ENCODE data around the gene RRAS. TPM values are rescaled to one million over a fixed set of nuclear protein-coding genes. Genes with fewer than 3 reads are reported as not detected.

The RRAS gene
- total and polyA plus RNA-seq, 2 of the 4 experiments (the other 2 are of a cell fraction) = 50.2 to 241 TPM

DNA sequence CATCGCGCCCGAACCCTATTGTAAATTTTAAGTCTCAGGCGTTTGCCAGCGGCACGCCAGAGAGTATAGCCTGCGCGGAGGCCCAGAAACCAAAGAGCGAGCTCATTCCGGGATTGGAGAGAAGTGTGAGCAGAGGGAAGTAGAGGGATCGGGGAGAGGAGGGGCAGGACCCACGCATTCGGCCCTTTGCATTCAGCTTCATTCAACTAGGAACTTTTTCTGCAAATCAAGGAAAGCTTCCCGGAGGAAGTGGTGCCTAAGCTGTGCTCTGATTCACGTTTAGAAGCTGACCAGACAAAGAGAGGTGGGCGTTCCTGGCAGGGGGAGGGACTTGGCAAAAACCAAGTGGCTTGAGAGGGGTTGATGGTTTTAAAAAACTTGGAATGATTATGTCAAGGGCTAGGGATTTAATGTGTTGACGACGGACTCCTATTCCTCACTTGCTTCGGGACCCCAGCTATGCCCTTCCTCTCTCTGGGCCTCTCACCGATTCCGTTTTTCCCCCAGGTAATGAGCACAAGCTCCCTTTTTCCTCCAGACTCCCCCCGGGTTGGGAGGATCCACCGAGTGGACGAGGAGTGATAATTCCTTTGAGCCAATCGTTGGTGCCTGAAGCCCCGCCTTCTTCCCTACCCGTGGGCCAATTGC lies 36.3 kb upstream of the RRAS start:
- DNase-seq (peak; percentile 95), ATAC-seq (ENCODE audit: low read depth) (peak; percentile 33)
- Histone ChIP-seq H3K4ac (ENCODE audit: low read depth, low read length) (peak overlapping the region; percentile 99), H3K27me3 (ENCODE audit: control insufficient read depth, insufficient read depth, low read length) (no peaks in the 10 kb centered on the region), H3K36me3 (ENCODE audit: control insufficient read depth, insufficient read depth, low read length) (no peaks in the 10 kb centered on the region), H4K5ac (ENCODE audit: low read depth, low read length) (peak overlapping the region; percentile 90), H2BK120ac (ENCODE audit: low read depth, low read length) (peak overlapping the region; percentile 100), H4K91ac (ENCODE audit: insufficient read depth, low read depth, low read length) (peak overlapping the region; percentile 99), H3K27ac (ENCODE audit: insufficient read depth, low read length) (peak overlapping the region; percentile 91), H3K79me1 (ENCODE audit: low read depth in 1 of 2, low read length in 2 of 2) (peaks cover 4 to 50% of the 10 kb centered on the region in 2 experiments; a peak in 3 of 4 replicates), H4K20me1 (ENCODE audit: insufficient read depth, low read length) (peaks cover 36% of the 10 kb centered on the region), H3K23ac (ENCODE audit: low read depth, low read length) (peak overlapping the region; percentile 100), H2BK20ac (ENCODE audit: low read depth, low read length) (peak overlapping the region; percentile 99), H3K18ac (ENCODE audit: low read depth, low read length) (peak overlapping the region; percentile 96), H2BK5ac (ENCODE audit: low read depth, low read length, poor library complexity, severe bottlenecking) (peak overlapping the region; percentile 93), H3K56ac (ENCODE audit: extremely low read depth, insufficient read depth, low read length) (peak overlapping the region; percentile 100), H3K4me3 (ENCODE audit: insufficient read depth, low read depth, low read length) (peak overlapping the region; percentile 43), H2AK5ac (ENCODE audit: low read depth, low read length) (peak overlapping the region; percentile 87), H3K9ac (ENCODE audit: low read depth, low read length) (peak overlapping the region; percentile 93), H3K14ac (replicated peaks; ENCODE audit: low read depth, low read length) (peak overlapping the region; percentile 100), H2AFZ (replicated peaks; ENCODE audit: low read length, poor library complexity) (peak overlapping the region; percentile 98), H4K8ac (ENCODE audit: low read depth in 2 of 2, low read length in 2 of 2) (peak overlapping the region; percentile 68 to 100), H3K9me1 (ENCODE audit: insufficient read depth, low read length) (peaks cover 3% of the 10 kb centered on the region; the same call in 1 of the 2 replicates), H3K4me2 (ENCODE audit: low read depth, low read length) (peak overlapping the region; percentile 84), H3K4me1 (ENCODE audit: control insufficient read depth, insufficient read depth, low read length) (peaks cover 16% of the 10 kb centered on the region), H2AK9ac (replicated peaks; ENCODE audit: low read depth, low read length, poor library complexity) (peak overlapping the region; percentile 99), H3K9me3 (ENCODE audit: control insufficient read depth, insufficient read depth, low read length) (no peaks in the 10 kb centered on the region), H2BK15ac (ENCODE audit: low read depth, low read length) (peak overlapping the region; percentile 100)
- in situ Hi-C loops (cut with MboI; ENCODE audit: low sequenced_read_pairs) (no loop called here), dilution Hi-C loops (cut with HindIII; ENCODE audit: low sequenced_read_pairs, unreplicated experiment) (no loop called here), intact Hi-C loops (cut with micrococcal nuclease) (loop anchor here (2.0 to 5.0 kb wide), 2 partner anchors 35 to 84 kb away; partner anchors contain the start of genes PRR12 and RRAS)
- WGBS, 2 experiments (ENCODE audit: extremely low coverage in 2 of 2, insufficient read length in 1 of 2) = 4% methylated on average over 9 of the region's 27 CpGs; no CpG with 5 or more reads in 1 of the 2 experiments
- ChIA-PET POLR2A (ENCODE audit: unreplicated experiment) (interaction anchor here (0.7 to 1.4 kb wide), 4 partner anchors 14 to 57 kb away, joined by 4 to 8 read pairs (median 8); partner anchors contain the start of genes CPT1C and RRAS), CTCF (interaction anchor here (0.6 to 2.0 kb wide), 3 partner anchors 33 to 106 kb away, joined by 3 to 8 read pairs (median 4); no protein-coding TSS in a partner anchor)
- BruUV-seq (replicated peaks) = no TSS peak
- TF ChIP-seq CEBPB (IDR thresholded peaks at IDR 0.05; ENCODE audit: low read depth, low read length) (no peak), MXI1 (IDR thresholded peaks at IDR 0.05; ENCODE audit: borderline replicate concordance, low read depth, low read length) (no peak), MAFK (IDR thresholded peaks at IDR 0.05; ENCODE audit: low read depth, low read length) (peak; percentile 31; the same call in 1 of the 2 replicates), FOS (IDR thresholded peaks at IDR 0.05; ENCODE audit: low read depth, low read length) (0 out of 2 replicates have a peak, but pooled peaks have one; percentile 7), BHLHE40 (IDR thresholded peaks at IDR 0.05; ENCODE audit: low read depth, low read length) (peak; percentile 98), CHD1 (IDR thresholded peaks at IDR 0.05; ENCODE audit: low read depth, low read length) (peak; percentile 94; the same call in 1 of the 2 replicates), SMC3 (IDR thresholded peaks at IDR 0.05; ENCODE audit: low read depth, low read length) (no peak), POLR2A (IDR thresholded peaks at IDR 0.05; ENCODE audit: low read depth, low read length) (peak; percentile 60; the same call in 1 of the 2 replicates), NFE2L2 (IDR thresholded peaks at IDR 0.05; ENCODE audit: low read depth, low read length) (no peak), RCOR1 (IDR thresholded peaks at IDR 0.05; ENCODE audit: insufficient replicate concordance, low read length) (peak; percentile 98), RFX5 (IDR thresholded peaks at IDR 0.05; ENCODE audit: low read depth, low read length) (no peak)
- TF ChIP-seq, protein P1, sequence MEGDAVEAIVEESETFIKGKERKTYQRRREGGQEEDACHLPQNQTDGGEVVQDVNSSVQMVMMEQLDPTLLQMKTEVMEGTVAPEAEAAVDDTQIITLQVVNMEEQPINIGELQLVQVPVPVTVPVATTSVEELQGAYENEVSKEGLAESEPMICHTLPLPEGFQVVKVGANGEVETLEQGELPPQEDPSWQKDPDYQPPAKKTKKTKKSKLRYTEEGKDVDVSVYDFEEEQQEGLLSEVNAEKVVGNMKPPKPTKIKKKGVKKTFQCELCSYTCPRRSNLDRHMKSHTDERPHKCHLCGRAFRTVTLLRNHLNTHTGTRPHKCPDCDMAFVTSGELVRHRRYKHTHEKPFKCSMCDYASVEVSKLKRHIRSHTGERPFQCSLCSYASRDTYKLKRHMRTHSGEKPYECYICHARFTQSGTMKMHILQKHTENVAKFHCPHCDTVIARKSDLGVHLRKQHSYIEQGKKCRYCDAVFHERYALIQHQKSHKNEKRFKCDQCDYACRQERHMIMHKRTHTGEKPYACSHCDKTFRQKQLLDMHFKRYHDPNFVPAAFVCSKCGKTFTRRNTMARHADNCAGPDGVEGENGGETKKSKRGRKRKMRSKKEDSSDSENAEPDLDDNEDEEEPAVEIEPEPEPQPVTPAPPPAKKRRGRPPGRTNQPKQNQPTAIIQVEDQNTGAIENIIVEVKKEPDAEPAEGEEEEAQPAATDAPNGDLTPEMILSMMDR (conservative IDR thresholded peaks at IDR 0.05; ENCODE audit: low read depth, low read length) = no peak
- TF ChIP-seq, protein P2, sequence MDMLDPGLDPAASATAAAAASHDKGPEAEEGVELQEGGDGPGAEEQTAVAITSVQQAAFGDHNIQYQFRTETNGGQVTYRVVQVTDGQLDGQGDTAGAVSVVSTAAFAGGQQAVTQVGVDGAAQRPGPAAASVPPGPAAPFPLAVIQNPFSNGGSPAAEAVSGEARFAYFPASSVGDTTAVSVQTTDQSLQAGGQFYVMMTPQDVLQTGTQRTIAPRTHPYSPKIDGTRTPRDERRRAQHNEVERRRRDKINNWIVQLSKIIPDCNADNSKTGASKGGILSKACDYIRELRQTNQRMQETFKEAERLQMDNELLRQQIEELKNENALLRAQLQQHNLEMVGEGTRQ (IDR thresholded peaks at IDR 0.05; ENCODE audit: low read depth, low read length) = no peak
- TF ChIP-seq, protein P3, sequence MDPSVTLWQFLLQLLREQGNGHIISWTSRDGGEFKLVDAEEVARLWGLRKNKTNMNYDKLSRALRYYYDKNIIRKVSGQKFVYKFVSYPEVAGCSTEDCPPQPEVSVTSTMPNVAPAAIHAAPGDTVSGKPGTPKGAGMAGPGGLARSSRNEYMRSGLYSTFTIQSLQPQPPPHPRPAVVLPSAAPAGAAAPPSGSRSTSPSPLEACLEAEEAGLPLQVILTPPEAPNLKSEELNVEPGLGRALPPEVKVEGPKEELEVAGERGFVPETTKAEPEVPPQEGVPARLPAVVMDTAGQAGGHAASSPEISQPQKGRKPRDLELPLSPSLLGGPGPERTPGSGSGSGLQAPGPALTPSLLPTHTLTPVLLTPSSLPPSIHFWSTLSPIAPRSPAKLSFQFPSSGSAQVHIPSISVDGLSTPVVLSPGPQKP (IDR thresholded peaks at IDR 0.05; ENCODE audit: borderline replicate concordance, low read depth, low read length) = no peak

Data from IMR-90 (cell line).